Activated CD8-positive, alpha-beta memory T cell treated with anti-CD3 and anti-CD28 coated beads for 1 hour (primary cell): Measurements from ENCODE around the gene GAB2.
"Not testable (repeated sequence)": the region's sequence is repeated elsewhere in the genome, so short reads cannot be mapped to it uniquely, and the experiment has no call there.

ENCODE experiments used
- DNase-seq, 2 donors: peaks; one replicate each; pipeline ENCODE4 v3.0.0-alpha.2; 2020; ENCODE audit warnings: low read depth in 1 of 2; ENCODE audit errors: extremely low read depth in 1 of 2

GAB2 gene

GRCh38 chr11:78257654-78258053 lies 160.0 kb downstream of the GAB2 start:
- DNase-seq: no peak

GRCh38 chr11:78256962-78257361 lies 160.7 kb downstream of the GAB2 start:
- no peak for DNase-seq

GRCh38 chr11:78255919-78256318 lies 161.7 kb downstream of the GAB2 start:
- no peak for DNase-seq

GRCh38 chr11:78254268-78254667 lies 163.4 kb downstream of the GAB2 start:
- DNase-seq: no peak

- DNase-seq: no peak
Measured at GRCh38 chr11:78253797-78254196, 163.8 kb downstream of the GAB2 start.

- DNase-seq: no peak
Measured at GRCh38 chr11:78251083-78251775, 166.4 kb downstream of the GAB2 start.

- DNase-seq: no peak
Measured at GRCh38 chr11:78250099-78250498, 167.5 kb downstream of the GAB2 start.

- no peak for DNase-seq
Measured at GRCh38 chr11:78248903-78249302, 168.7 kb downstream of the GAB2 start.

GRCh38 chr11:78248191-78248590 lies 169.4 kb downstream of the GAB2 start:
- no peak for DNase-seq

- no peak for DNase-seq
Measured at GRCh38 chr11:78244546-78245255, 172.9 kb downstream of the GAB2 start.

- DNase-seq: no peak
Measured at GRCh38 chr11:78244080-78244479, 173.5 kb downstream of the GAB2 start.

GRCh38 chr11:78241475-78241874 lies 176.1 kb downstream of the GAB2 start:
- no peak for DNase-seq

GRCh38 chr11:78239781-78240180 lies 177.8 kb downstream of the GAB2 start:
- no peak for DNase-seq

- DNase-seq: no peak
Measured at GRCh38 chr11:78237293-78238046, 180.2 kb downstream of the GAB2 start.

- no peak for DNase-seq
Measured at GRCh38 chr11:78234006-78234405, 183.6 kb downstream of the GAB2 start.

GRCh38 chr11:78233046-78233445 lies 184.6 kb downstream of the GAB2 start:
- DNase-seq: not testable (repeated sequence)

GRCh38 chr11:78231962-78232501 lies 185.6 kb downstream of the GAB2 start:
- DNase-seq: no peak

GRCh38 chr11:78230161-78230877 lies 187.3 kb downstream of the GAB2 start:
- no peak for DNase-seq

GRCh38 chr11:78229106-78229505 lies 188.5 kb downstream of the GAB2 start:
- no peak for DNase-seq

- no peak for DNase-seq
Measured at GRCh38 chr11:78228467-78228866, 189.2 kb downstream of the GAB2 start.

GRCh38 chr11:78227921-78228320 lies 189.7 kb downstream of the GAB2 start:
- DNase-seq: no peak
